ENCODE data around the gene MSL1. TPM values are rescaled to one million over a fixed set of nuclear protein-coding genes. Genes with fewer than 3 reads are reported as not detected.

Gene MSL1
- total and polyA plus RNA-seq, 9 of the 15 experiments (the other 6 are each of a cell fraction or from before 2014, with no cell fraction given), result 13.8 to 120 (median 61.9) TPM

DNA sequence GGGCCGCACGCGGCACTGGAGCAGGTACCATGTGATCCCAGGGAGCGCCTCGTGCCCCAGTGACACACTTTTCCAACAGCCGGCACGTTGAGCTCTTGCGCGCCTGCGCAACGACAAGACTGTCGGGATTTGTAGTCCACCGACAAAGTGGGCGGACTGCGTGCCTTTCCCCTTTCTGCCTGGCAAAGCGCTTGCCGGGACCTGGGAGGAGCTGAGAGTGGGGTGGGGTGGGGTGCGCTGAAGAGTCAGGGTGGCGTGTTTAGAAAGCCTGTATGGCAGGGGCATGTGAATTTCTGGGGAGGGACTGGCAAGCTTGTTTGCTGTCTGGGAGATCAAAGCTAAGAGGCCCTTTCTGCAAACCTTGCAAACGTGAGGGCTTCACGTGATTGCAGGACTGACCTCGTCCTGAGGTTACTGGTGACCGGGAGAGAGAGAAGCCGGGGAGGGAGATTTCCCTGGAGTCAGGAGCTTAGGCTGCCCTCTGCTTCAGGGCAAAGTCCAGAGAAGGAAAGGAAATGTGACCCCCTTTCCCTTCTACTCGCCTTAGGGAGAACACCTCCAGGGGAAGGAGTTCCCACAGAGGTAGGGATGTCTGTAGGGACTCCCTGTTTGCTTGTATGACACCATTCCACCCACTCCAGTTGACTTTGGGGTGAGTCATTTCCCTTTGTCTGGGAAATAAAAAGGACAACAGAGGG is 21.0 kb upstream of the MSL1 start (continued):
- TF ChIP-seq NR3C1 (CRISPR knock-in tag; IDR thresholded peaks at IDR 0.05) (no peak), SMAD1 (IDR thresholded peaks at IDR 0.05; ENCODE audit: low read depth, low read length, partially characterized antibody) (peak; percentile 61), RAD51 (IDR thresholded peaks at IDR 0.05; ENCODE audit: borderline replicate concordance, low read depth) (peak; percentile 92), SIRT6 (IDR thresholded peaks at IDR 0.05; ENCODE audit: low read depth, low read length) (no peak), PHTF2 (CRISPR knock-in tag; IDR thresholded peaks at IDR 0.05) (no peak), ZNF239 (CRISPR knock-in tag; IDR thresholded peaks at IDR 0.05) (no peak), ZFX (CRISPR knock-in tag; IDR thresholded peaks at IDR 0.05) (no peak; the same call in 1 of the 2 replicates), PTRF (tag; IDR thresholded peaks at IDR 0.05) (no peak), BCL6 (CRISPR knock-in tag; IDR thresholded peaks at IDR 0.05) (no peak), ARNT (IDR thresholded peaks at IDR 0.05) (no peak), NCOA2 (IDR thresholded peaks at IDR 0.05; ENCODE audit: partially characterized antibody in 2 of 2) (no peak), E2F3 (CRISPR knock-in tag; IDR thresholded peaks at IDR 0.05) (no peak), ZNF586 (CRISPR knock-in tag; conservative IDR thresholded peaks at IDR 0.05) (no peak)
- TF ChIP-seq, protein P1, sequence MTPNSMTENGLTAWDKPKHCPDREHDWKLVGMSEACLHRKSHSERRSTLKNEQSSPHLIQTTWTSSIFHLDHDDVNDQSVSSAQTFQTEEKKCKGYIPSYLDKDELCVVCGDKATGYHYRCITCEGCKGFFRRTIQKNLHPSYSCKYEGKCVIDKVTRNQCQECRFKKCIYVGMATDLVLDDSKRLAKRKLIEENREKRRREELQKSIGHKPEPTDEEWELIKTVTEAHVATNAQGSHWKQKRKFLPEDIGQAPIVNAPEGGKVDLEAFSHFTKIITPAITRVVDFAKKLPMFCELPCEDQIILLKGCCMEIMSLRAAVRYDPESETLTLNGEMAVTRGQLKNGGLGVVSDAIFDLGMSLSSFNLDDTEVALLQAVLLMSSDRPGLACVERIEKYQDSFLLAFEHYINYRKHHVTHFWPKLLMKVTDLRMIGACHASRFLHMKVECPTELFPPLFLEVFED (CRISPR knock-in tag; conservative IDR thresholded peaks at IDR 0.05), result no peak
- TF ChIP-seq, protein P2, sequence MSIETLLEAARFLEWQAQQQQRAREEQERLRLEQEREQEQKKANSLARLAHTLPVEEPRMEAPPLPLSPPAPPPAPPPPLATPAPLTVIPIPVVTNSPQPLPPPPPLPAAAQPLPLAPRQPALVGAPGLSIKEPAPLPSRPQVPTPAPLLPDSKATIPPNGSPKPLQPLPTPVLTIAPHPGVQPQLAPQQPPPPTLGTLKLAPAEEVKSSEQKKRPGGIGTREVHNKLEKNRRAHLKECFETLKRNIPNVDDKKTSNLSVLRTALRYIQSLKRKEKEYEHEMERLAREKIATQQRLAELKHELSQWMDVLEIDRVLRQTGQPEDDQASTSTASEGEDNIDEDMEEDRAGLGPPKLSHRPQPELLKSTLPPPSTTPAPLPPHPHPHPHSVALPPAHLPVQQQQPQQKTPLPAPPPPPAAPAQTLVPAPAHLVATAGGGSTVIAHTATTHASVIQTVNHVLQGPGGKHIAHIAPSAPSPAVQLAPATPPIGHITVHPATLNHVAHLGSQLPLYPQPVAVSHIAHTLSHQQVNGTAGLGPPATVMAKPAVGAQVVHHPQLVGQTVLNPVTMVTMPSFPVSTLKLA (conservative IDR thresholded peaks at IDR 0.05), result peak; percentile 99
- TF ChIP-seq, protein P3, sequence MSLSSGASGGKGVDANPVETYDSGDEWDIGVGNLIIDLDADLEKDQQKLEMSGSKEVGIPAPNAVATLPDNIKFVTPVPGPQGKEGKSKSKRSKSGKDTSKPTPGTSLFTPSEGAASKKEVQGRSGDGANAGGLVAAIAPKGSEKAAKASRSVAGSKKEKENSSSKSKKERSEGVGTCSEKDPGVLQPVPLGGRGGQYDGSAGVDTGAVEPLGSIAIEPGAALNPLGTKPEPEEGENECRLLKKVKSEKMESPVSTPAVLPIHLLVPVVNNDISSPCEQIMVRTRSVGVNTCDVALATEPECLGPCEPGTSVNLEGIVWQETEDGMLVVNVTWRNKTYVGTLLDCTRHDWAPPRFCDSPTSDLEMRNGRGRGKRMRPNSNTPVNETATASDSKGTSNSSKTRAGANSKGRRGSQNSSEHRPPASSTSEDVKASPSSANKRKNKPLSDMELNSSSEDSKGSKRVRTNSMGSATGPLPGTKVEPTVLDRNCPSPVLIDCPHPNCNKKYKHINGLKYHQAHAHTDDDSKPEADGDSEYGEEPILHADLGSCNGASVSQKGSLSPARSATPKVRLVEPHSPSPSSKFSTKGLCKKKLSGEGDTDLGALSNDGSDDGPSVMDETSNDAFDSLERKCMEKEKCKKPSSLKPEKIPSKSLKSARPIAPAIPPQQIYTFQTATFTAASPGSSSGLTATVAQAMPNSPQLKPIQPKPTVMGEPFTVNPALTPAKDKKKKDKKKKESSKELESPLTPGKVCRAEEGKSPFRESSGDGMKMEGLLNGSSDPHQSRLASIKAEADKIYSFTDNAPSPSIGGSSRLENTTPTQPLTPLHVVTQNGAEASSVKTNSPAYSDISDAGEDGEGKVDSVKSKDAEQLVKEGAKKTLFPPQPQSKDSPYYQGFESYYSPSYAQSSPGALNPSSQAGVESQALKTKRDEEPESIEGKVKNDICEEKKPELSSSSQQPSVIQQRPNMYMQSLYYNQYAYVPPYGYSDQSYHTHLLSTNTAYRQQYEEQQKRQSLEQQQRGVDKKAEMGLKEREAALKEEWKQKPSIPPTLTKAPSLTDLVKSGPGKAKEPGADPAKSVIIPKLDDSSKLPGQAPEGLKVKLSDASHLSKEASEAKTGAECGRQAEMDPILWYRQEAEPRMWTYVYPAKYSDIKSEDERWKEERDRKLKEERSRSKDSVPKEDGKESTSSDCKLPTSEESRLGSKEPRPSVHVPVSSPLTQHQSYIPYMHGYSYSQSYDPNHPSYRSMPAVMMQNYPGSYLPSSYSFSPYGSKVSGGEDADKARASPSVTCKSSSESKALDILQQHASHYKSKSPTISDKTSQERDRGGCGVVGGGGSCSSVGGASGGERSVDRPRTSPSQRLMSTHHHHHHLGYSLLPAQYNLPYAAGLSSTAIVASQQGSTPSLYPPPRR (CRISPR knock-in tag; IDR thresholded peaks at IDR 0.05; ENCODE audit: borderline replicate concordance), result no peak
- TF ChIP-seq, protein P4, sequence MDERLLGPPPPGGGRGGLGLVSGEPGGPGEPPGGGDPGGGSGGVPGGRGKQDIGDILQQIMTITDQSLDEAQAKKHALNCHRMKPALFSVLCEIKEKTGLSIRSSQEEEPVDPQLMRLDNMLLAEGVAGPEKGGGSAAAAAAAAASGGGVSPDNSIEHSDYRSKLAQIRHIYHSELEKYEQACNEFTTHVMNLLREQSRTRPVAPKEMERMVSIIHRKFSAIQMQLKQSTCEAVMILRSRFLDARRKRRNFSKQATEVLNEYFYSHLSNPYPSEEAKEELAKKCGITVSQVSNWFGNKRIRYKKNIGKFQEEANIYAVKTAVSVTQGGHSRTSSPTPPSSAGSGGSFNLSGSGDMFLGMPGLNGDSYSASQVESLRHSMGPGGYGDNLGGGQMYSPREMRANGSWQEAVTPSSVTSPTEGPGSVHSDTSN (CRISPR knock-in tag; IDR thresholded peaks at IDR 0.05; ENCODE audit: low read depth), result no peak
- TF ChIP-seq, protein P4 (tag; conservative IDR thresholded peaks at IDR 0.05; ENCODE audit: low read depth), result no peak
